AG09309 (cell line): Measurements from ENCODE around the gene JAZF1.
A peak's percentile ranks its signal among the peaks of the same experiment; 100 is the strongest.

Experiments used
- DNase-seq: peaks from one replicate; pipeline ENCODE4 v3.0.0-alpha.2; 2010; ENCODE audit warnings: low read depth
- H3K4me3 ChIP-seq: 2 replicates; pipeline ENCODE4 v1.5.1; 2011; ENCODE audit warnings: mild to moderate bottlenecking, low read depth, low read length, moderate library complexity; ENCODE audit not compliant: control insufficient read depth
- CTCF ChIP-seq: IDR thresholded peaks from 2 replicates; pipeline ENCODE4 v1.5.1; 2011; ENCODE audit warnings: mild to moderate bottlenecking, low read depth, low read length, inconsistent platforms; ENCODE audit not compliant: insufficient read depth, control insufficient read depth; ENCODE audit errors: missing control alignments

Gene JAZF1

GRCh38 chr7:28068811-28069216 lies 111.8 kb downstream of the JAZF1 start:
- no peak for TF ChIP-seq CTCF
- DNase-seq = no peak
- H3K4me3 ChIP-seq = no peak overlapping the region

- no peak for DNase-seq
Observed at GRCh38 chr7:28067171-28067570, 113.4 kb downstream of the JAZF1 start.

GRCh38 chr7:28065721-28066285 lies 114.8 kb downstream of the JAZF1 start:
- DNase-seq = no peak
- no peak for TF ChIP-seq CTCF
- H3K4me3 ChIP-seq = no peak overlapping the region

More at GRCh38 chr7:28067171-28067570, 113.4 kb downstream of the JAZF1 start:
- H3K4me3 ChIP-seq = no peak overlapping the region
- no peak for TF ChIP-seq CTCF

- no peak for TF ChIP-seq CTCF
- no peak overlapping the region for H3K4me3 ChIP-seq
- DNase-seq = peak; percentile 82
Observed at GRCh38 chr7:28065308-28065707, 115.3 kb downstream of the JAZF1 start.

DNA sequence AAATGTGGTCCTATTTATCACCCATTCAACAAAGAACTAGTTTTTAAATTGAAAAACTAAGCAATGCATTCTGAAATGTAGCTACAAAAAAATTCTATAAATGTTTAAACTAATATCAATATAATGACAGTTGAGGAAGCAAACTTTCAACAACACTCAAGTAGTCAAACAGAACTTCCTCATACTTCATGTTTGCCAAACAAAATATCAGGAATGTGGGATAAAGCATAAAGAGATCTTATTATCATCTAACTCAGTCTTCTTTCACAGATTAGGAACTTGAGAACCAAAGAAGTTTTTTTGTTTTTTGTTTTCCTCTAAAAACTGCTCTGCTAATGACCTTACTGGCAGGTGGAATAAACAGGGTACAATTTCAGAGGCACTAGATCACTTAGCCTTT lies 116.2 kb downstream of the JAZF1 start:
- no peak overlapping the region for H3K4me3 ChIP-seq
- TF ChIP-seq CTCF = no peak
- no peak for DNase-seq

- H3K4me3 ChIP-seq = no peak overlapping the region
- TF ChIP-seq CTCF = peak; percentile 69
- no peak for DNase-seq
Observed at GRCh38 chr7:28062197-28062991, 118.2 kb downstream of the JAZF1 start.
